NCI-H82 treated with DMSO at 0.1 percent for 48 hours (cell line): ENCODE data around the gene MRPL12.
"Not testable (repeated sequence)": the region's sequence is repeated elsewhere in the genome, so short reads cannot be mapped to it uniquely, and the experiment has no call there.

Source experiments
- DNase-seq: peaks from one replicate; lab custom pipeline; 2025; ENCODE audit not compliant: unreplicated experiment; lab: John Stamatoyannopoulos, UW

The MRPL12 gene

DNA sequence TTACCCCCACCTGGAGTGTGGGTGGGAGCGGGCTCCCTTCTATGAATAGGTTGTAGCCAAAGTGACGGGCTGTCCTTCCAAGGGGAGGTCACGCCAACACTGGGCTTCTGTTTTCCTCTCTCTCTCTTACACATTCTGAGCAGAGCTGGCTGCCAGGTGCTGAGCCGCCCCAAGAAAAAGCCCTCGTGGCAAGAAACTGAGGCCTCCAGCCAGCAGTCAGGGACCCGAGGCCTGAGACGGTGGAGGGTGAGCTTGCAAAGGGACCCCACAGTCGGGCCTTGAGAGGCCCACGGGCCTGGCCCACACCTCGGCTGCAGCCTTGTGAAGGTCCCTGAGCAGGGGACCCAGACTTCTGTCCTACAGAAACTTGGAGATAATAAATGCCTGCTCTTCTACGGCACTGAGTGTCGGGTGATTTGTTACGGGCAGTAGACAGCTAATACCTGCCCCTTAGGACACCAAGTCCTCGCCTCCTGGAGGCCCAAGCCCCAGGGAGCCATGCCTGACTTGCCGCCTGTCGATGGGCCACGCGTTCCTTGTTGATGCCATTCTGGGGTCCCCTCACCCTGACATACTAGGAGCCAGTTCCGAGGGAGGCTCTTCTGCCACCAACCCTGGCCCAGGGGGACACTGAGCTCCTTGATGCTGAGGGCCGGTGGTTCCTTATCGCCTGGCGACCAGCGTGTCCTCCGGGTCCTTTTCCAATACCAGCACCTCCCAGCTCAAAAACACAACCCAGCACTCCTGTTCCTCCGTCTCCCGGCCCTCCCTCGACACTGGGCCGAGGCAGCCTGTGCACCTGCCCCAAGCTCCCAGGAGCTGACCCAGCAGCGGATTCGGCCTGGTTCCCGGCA is 35.0 kb downstream of the MRPL12 start:
- DNase-seq, result no peak

DNA sequence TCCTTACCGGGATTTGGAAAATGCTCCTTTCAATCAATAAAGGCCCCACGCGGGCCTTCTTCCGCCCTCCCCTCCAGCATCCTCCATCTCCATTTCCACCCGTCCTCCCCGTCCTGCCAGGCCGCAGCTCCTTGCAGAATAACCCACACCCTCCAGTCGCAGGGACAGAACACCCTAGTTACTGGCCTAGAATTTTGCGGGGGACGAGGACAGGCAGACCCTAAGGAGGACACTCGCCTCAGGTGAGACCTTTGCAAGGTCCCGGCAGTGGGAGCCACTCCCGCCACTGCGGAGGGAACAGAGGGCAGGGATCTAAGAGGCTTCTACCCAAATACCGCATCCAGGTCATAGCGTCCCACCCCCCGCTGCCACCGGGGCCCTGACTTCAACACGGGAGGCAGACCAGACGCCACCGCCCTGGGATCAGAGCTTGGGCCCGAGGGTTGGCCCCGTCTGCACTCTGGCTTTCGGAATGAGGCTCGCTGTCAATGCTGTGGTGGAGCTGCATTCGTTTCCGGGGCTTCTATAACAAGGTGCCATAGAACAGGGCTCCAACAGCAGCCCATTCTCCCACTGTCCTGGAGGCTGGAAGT is 35.7 kb downstream of the MRPL12 start:
- no peak for DNase-seq

DNA sequence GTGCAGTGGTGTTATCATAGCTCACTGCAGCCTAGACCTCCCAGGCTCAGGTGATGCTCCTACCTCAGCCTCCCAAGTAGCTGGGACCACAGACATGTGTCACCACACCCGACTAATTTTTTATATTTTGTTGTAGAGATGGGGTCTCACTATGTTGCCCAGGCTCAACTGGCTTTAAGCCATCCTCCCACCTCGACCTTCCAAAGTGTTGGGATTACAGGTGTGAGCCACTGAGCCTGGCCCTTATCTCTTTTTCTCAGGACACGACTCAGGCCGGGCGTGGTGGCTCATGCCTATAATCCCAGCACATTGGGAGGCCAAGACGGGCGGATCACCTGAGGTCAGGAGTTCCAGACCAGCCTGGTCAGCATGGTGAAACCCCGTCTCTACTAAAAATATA is 36.4 kb downstream of the MRPL12 start:
- not testable (repeated sequence) for DNase-seq

DNA sequence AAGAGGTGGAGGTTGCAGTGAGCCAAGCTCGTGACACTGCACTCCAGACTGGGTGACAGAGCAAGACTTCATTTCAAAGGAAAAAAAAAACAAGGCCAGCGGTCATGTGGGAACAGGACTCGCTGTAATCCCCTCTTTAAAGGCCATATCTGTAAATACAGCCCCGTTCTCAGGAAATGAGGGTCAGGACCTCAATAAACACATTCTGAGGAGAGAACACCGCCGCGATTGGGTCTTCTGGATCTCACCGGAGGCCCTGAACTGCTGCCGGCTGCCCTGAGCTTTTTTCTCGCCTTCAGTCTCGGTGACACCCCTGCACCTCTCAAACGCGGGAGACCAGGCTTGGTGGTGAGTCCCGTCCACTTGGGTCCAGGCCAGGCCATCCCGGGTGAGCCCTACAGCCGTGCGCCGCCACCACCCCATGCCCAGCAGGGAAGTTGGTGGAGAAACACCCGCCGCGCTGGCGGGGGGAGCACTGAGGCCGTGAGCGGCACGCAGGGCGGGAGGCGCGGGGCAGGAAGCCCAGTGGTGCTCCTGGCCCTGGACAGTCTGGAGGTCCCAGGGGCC is 37.3 kb downstream of the MRPL12 start:
- no peak for DNase-seq

DNA sequence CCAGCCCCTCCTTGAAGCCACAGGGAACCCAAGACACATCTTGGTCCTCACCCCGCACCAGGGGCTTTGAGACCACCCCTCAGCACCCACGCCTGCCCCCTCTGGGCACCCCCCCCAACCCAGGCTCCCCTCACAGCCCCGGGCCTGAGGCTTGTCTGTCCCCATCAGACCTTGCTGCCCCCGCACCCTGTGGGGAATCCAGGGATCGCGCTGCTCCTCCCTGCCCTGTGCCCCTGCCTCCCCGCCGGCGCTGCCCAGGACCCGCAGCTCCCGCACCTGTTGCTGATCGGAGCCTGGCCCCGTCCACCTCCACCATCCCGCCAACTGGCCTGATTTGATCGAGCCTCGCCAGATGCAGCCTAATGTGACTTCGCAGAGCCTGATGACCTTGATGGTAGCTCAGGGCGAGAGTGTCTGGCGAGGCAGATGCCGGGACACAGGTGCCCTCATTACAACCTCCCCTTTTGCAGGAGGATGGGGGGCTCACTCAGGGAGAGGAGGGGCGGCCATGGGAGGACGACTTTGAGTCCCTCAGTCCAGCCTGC is 38.0 kb downstream of the MRPL12 start:
- DNase-seq, result no peak

- DNase-seq, result no peak
These were observed 38.7 kb downstream of the MRPL12 start for GRCh38 chr17:81741594-81742452.
